Spleen (tissue), 3 donors: ENCODE measurements around the gene PRKAG1.
A peak's percentile ranks its signal among the peaks of the same experiment; 100 is the strongest.

Experiments
- POLR2A ChIP-seq, 3 donors: fragments of 450-650 bp; IDR thresholded peaks; one replicate each; pipeline ENCODE4 v1.5.1; 2017; ENCODE audit warnings: antibody characterized with exemption in 3 of 3, mild to moderate bottlenecking in 1 of 3
- POLR2AphosphoS5 ChIP-seq, 3 donors: sonication (generic); formaldehyde crosslinking; IDR thresholded peaks; one replicate each; pipeline ENCODE4 v1.5.1; 2017; ENCODE audit warnings: antibody characterized with exemption in 3 of 3

DNA sequence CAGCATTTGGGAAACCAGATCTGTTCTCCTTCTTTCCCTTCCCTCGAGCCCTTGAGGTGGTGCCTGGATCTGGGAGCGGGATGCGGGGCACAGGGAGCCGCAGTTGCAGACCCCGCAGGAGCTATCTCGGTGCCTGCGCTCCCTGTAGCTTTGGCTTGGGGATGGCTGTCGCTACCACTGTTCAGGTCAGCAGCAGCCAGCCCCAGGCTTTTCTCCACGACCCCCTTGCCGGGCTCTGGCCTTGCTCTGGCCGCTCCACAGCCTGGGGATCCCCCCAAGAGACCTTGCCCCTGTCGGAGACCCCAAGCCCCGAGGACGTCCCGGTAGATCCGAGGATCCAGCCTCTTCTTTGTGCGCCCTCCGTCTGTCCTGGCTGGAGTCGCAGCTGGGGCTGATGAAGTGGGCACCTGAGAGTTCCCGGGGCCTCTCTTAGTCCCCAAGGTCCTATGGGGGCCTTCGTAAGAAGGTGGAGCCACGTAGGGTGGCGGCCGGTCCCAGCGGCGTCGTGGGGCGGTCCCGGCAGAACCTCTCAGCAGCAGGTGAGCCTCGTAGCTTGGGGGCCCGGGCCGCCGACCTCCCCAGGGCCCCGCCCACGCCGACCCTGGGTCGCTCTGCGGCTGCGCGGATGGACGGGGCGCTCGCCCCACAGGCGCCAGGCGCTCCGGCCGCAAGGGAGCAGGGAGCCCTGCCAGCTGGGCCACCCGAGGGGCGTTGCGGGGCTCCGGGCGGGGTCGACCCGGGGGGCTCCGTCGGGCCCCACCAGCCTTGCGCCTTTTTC, 20.7 kb downstream of the PRKAG1 start:
- TF ChIP-seq POLR2A (IDR thresholded peaks at IDR 0.05) (no peak), POLR2AphosphoS5 (IDR thresholded peaks at IDR 0.05) (peak in 1 of 3 donors; percentile 38)
